ENCODE measurements around the gene GSX1.

DNA sequence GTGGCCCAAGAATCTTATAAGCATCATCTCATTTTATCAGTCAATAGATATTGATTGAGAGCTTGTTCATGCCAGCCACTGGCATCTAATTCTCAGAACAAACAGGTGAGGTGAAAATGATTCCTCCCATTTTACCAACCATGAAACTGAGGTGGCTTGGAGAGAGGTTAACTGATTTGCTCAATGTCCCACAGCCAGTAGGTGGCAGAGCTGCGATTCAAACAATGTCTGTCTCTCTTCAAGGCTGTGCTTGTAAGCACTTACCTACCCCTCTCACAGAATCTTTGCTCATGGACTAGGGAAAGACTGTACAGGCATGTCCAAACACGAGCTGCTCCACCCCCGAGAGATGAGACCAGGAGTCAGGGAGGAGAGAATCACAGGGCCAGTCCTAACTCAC, 21.5 kb upstream of the GSX1 start:
- TF ChIP-seq, protein P1, sequence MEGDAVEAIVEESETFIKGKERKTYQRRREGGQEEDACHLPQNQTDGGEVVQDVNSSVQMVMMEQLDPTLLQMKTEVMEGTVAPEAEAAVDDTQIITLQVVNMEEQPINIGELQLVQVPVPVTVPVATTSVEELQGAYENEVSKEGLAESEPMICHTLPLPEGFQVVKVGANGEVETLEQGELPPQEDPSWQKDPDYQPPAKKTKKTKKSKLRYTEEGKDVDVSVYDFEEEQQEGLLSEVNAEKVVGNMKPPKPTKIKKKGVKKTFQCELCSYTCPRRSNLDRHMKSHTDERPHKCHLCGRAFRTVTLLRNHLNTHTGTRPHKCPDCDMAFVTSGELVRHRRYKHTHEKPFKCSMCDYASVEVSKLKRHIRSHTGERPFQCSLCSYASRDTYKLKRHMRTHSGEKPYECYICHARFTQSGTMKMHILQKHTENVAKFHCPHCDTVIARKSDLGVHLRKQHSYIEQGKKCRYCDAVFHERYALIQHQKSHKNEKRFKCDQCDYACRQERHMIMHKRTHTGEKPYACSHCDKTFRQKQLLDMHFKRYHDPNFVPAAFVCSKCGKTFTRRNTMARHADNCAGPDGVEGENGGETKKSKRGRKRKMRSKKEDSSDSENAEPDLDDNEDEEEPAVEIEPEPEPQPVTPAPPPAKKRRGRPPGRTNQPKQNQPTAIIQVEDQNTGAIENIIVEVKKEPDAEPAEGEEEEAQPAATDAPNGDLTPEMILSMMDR (IDR thresholded peaks at IDR 0.05): no peak
- TF ChIP-seq POLR2A (IDR thresholded peaks at IDR 0.05; ENCODE audit: low read depth): no peak

Measured in esophagus muscularis mucosa (tissue), 3 donors.